ENCODE results near the gene LRRC55. TPM values are rescaled to one million over a fixed set of nuclear protein-coding genes. Genes with fewer than 3 reads are reported as not detected.

The LRRC55 gene
- total and polyA plus RNA-seq, 9 of the 15 experiments (the other 6 are each of a cell fraction or from before 2014, with no cell fraction given): not detected

DNA sequence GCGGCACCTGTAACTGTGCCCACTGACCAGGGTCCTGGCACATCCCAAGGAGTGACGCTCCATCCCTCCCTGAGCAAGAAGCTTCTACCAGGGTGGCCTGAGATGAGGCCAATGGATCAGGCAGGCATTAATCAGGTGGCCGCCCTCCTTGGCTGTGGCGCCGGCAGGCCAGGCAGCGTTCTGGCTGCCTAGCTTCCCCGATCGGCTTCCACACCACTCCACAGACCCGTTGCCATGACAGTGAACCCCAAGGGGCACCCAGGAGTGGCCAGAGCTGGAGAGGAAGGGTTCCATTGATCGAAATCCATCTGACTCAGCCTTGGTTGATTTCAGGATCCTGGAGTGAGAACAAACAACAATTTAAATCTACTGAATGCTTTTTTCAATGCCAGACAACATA is 20.5 kb downstream of the LRRC55 start (continued):
- TF ChIP-seq, protein P1, sequence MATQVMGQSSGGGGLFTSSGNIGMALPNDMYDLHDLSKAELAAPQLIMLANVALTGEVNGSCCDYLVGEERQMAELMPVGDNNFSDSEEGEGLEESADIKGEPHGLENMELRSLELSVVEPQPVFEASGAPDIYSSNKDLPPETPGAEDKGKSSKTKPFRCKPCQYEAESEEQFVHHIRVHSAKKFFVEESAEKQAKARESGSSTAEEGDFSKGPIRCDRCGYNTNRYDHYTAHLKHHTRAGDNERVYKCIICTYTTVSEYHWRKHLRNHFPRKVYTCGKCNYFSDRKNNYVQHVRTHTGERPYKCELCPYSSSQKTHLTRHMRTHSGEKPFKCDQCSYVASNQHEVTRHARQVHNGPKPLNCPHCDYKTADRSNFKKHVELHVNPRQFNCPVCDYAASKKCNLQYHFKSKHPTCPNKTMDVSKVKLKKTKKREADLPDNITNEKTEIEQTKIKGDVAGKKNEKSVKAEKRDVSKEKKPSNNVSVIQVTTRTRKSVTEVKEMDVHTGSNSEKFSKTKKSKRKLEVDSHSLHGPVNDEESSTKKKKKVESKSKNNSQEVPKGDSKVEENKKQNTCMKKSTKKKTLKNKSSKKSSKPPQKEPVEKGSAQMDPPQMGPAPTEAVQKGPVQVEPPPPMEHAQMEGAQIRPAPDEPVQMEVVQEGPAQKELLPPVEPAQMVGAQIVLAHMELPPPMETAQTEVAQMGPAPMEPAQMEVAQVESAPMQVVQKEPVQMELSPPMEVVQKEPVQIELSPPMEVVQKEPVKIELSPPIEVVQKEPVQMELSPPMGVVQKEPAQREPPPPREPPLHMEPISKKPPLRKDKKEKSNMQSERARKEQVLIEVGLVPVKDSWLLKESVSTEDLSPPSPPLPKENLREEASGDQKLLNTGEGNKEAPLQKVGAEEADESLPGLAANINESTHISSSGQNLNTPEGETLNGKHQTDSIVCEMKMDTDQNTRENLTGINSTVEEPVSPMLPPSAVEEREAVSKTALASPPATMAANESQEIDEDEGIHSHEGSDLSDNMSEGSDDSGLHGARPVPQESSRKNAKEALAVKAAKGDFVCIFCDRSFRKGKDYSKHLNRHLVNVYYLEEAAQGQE (IDR thresholded peaks at IDR 0.05; ENCODE audit: borderline replicate concordance): no peak
- TF ChIP-seq, protein P1 (CRISPR knock-in tag; IDR thresholded peaks at IDR 0.05; ENCODE audit: low read depth): no peak
- TF ChIP-seq SAFB2 (IDR thresholded peaks at IDR 0.05; ENCODE audit: borderline replicate concordance, low read depth, low read length, severe bottlenecking) (no peak), MCM2 (IDR thresholded peaks at IDR 0.05; ENCODE audit: low read depth) (no peak), BCOR (IDR thresholded peaks at IDR 0.05) (no peak), HDAC3 (IDR thresholded peaks at IDR 0.05; ENCODE audit: borderline replicate concordance, partially characterized antibody) (no peak), CCAR2 (IDR thresholded peaks at IDR 0.05; ENCODE audit: low read depth, low read length) (no peak)
- TF ChIP-seq, protein P2, sequence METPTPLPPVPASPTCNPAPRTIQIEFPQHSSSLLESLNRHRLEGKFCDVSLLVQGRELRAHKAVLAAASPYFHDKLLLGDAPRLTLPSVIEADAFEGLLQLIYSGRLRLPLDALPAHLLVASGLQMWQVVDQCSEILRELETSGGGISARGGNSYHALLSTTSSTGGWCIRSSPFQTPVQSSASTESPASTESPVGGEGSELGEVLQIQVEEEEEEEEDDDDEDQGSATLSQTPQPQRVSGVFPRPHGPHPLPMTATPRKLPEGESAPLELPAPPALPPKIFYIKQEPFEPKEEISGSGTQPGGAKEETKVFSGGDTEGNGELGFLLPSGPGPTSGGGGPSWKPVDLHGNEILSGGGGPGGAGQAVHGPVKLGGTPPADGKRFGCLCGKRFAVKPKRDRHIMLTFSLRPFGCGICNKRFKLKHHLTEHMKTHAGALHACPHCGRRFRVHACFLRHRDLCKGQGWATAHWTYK (CRISPR knock-in tag; IDR thresholded peaks at IDR 0.05): no peak
- TF ChIP-seq, protein P3, sequence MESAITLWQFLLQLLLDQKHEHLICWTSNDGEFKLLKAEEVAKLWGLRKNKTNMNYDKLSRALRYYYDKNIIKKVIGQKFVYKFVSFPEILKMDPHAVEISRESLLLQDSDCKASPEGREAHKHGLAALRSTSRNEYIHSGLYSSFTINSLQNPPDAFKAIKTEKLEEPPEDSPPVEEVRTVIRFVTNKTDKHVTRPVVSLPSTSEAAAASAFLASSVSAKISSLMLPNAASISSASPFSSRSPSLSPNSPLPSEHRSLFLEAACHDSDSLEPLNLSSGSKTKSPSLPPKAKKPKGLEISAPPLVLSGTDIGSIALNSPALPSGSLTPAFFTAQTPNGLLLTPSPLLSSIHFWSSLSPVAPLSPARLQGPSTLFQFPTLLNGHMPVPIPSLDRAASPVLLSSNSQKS (CRISPR knock-in tag; IDR thresholded peaks at IDR 0.05): no peak
- TF ChIP-seq, protein P4, sequence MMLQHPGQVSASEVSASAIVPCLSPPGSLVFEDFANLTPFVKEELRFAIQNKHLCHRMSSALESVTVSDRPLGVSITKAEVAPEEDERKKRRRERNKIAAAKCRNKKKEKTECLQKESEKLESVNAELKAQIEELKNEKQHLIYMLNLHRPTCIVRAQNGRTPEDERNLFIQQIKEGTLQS (IDR thresholded peaks at IDR 0.05): no peak
- TF ChIP-seq, protein P4 (CRISPR knock-in tag; conservative IDR thresholded peaks at IDR 0.05): no peak
- TF ChIP-seq, protein P5, sequence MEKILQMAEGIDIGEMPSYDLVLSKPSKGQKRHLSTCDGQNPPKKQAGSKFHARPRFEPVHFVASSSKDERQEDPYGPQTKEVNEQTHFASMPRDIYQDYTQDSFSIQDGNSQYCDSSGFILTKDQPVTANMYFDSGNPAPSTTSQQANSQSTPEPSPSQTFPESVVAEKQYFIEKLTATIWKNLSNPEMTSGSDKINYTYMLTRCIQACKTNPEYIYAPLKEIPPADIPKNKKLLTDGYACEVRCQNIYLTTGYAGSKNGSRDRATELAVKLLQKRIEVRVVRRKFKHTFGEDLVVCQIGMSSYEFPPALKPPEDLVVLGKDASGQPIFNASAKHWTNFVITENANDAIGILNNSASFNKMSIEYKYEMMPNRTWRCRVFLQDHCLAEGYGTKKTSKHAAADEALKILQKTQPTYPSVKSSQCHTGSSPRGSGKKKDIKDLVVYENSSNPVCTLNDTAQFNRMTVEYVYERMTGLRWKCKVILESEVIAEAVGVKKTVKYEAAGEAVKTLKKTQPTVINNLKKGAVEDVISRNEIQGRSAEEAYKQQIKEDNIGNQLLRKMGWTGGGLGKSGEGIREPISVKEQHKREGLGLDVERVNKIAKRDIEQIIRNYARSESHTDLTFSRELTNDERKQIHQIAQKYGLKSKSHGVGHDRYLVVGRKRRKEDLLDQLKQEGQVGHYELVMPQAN (IDR thresholded peaks at IDR 0.05; ENCODE audit: borderline replicate concordance): no peak
